IPS-18a (cell line): ENCODE measurements around the gene INAVA.

Experiments
- H3K27ac ChIP-seq: one replicate; pipeline ENCODE4 v1.5.1; 2013; ENCODE audit warnings: low read length
- H3K27me3 ChIP-seq: one replicate; pipeline ENCODE4 v1.6.1; 2013; ENCODE audit warnings: mild to moderate bottlenecking, low read length; ENCODE audit not compliant: control insufficient read depth, insufficient read depth
- H3K36me3 ChIP-seq: one replicate; pipeline ENCODE4 v1.6.1; 2013; ENCODE audit warnings: low read depth, low read length; ENCODE audit not compliant: control insufficient read depth
- H3K4me1 ChIP-seq: one replicate; pipeline ENCODE4 v1.6.1; 2013; ENCODE audit warnings: low read depth, low read length; ENCODE audit not compliant: control insufficient read depth
- H3K4me3 ChIP-seq: one replicate; pipeline ENCODE4 v1.5.1; 2013; ENCODE audit warnings: low read length
- H3K9ac ChIP-seq: one replicate; pipeline ENCODE4 v1.6.1; 2013; ENCODE audit warnings: mild to moderate bottlenecking, low read length, moderate library complexity
- H3K9me3 ChIP-seq: one replicate; pipeline ENCODE4 v1.6.1; 2013; ENCODE audit warnings: low read depth, low read length; ENCODE audit not compliant: control insufficient read depth

The INAVA gene

GRCh38 chr1:200877839-200878551, 16.7 kb upstream of the INAVA start:
- peaks cover 6% of the 10 kb centered on the region for H3K4me1 ChIP-seq
- H3K4me3 ChIP-seq: no peak overlapping the region
- H3K9ac ChIP-seq: no peak overlapping the region
- H3K36me3 ChIP-seq: no peaks in the 10 kb centered on the region
- H3K27me3 ChIP-seq: no peaks in the 10 kb centered on the region
- no peak overlapping the region for H3K27ac ChIP-seq
- H3K9me3 ChIP-seq: no peaks in the 10 kb centered on the region

GRCh38 chr1:200880212-200880611, 14.5 kb upstream of the INAVA start:
- Histone ChIP-seq H3K9me3 (no peaks in the 10 kb centered on the region), H3K4me1 (peaks cover 9% of the 10 kb centered on the region), H3K4me3 (no peak overlapping the region)

GRCh38 chr1:200883118-200883517, 11.6 kb upstream of the INAVA start:
- H3K9me3 ChIP-seq: no peaks in the 10 kb centered on the region
- no peaks in the 10 kb centered on the region for H3K27me3 ChIP-seq
- H3K4me1 ChIP-seq: peaks cover 13% of the 10 kb centered on the region
- H3K9ac ChIP-seq: no peak overlapping the region
- no peaks in the 10 kb centered on the region for H3K36me3 ChIP-seq
- H3K4me3 ChIP-seq: no peak overlapping the region
- no peak overlapping the region for H3K27ac ChIP-seq

More at GRCh38 chr1:200880212-200880611, 14.5 kb upstream of the INAVA start:
- no peak overlapping the region for H3K9ac ChIP-seq
- H3K27ac ChIP-seq: no peak overlapping the region
- H3K36me3 ChIP-seq: no peaks in the 10 kb centered on the region
- H3K27me3 ChIP-seq: no peaks in the 10 kb centered on the region

- Histone ChIP-seq H3K27ac (no peak overlapping the region), H3K4me3 (no peak overlapping the region), H3K9ac (no peak overlapping the region), H3K36me3 (no peaks in the 10 kb centered on the region), H3K4me1 (peaks cover 24% of the 10 kb centered on the region), H3K9me3 (no peaks in the 10 kb centered on the region), H3K27me3 (no peaks in the 10 kb centered on the region)
Measured at GRCh38 chr1:200885623-200886402, 8.9 kb upstream of the INAVA start.

- Histone ChIP-seq H3K4me3 (no peak overlapping the region), H3K9me3 (no peaks in the 10 kb centered on the region), H3K4me1 (peaks cover 24% of the 10 kb centered on the region), H3K27ac (no peak overlapping the region), H3K36me3 (no peaks in the 10 kb centered on the region), H3K9ac (no peak overlapping the region), H3K27me3 (no peaks in the 10 kb centered on the region)
Measured at GRCh38 chr1:200886594-200886993, 8.1 kb upstream of the INAVA start.

GRCh38 chr1:200887036-200887435, 7.7 kb upstream of the INAVA start:
- H3K9ac ChIP-seq: no peak overlapping the region

GRCh38 chr1:200887772-200888348, 6.8 kb upstream of the INAVA start:
- H3K27me3 ChIP-seq: no peaks in the 10 kb centered on the region
- H3K27ac ChIP-seq: no peak overlapping the region
- no peak overlapping the region for H3K4me3 ChIP-seq
- H3K9ac ChIP-seq: no peak overlapping the region
- H3K36me3 ChIP-seq: no peaks in the 10 kb centered on the region
- H3K9me3 ChIP-seq: no peaks in the 10 kb centered on the region
- H3K4me1 ChIP-seq: peaks cover 31% of the 10 kb centered on the region

More at GRCh38 chr1:200887036-200887435, 7.7 kb upstream of the INAVA start:
- Histone ChIP-seq H3K4me1 (peaks cover 24% of the 10 kb centered on the region), H3K9me3 (no peaks in the 10 kb centered on the region), H3K27ac (no peak overlapping the region), H3K36me3 (no peaks in the 10 kb centered on the region), H3K27me3 (no peaks in the 10 kb centered on the region), H3K4me3 (no peak overlapping the region)

GRCh38 chr1:200888349-200888838, 6.3 kb upstream of the INAVA start:
- H3K4me1 ChIP-seq: peaks cover 34% of the 10 kb centered on the region
- no peak overlapping the region for H3K4me3 ChIP-seq
- H3K9ac ChIP-seq: no peak overlapping the region

GRCh38 chr1:200889571-200889970, 5.1 kb upstream of the INAVA start:
- H3K4me1 ChIP-seq: peaks cover 41% of the 10 kb centered on the region
- no peak overlapping the region for H3K4me3 ChIP-seq
- no peaks in the 10 kb centered on the region for H3K27me3 ChIP-seq
- no peaks in the 10 kb centered on the region for H3K9me3 ChIP-seq
- H3K27ac ChIP-seq: no peak overlapping the region
- H3K36me3 ChIP-seq: no peaks in the 10 kb centered on the region
- H3K9ac ChIP-seq: no peak overlapping the region

More at GRCh38 chr1:200888349-200888838, 6.3 kb upstream of the INAVA start:
- Histone ChIP-seq H3K27ac (no peak overlapping the region), H3K27me3 (no peaks in the 10 kb centered on the region), H3K9me3 (no peaks in the 10 kb centered on the region), H3K36me3 (no peaks in the 10 kb centered on the region)

- H3K27me3 ChIP-seq: no peaks in the 10 kb centered on the region
- peaks cover 46% of the 10 kb centered on the region for H3K4me1 ChIP-seq
- no peak overlapping the region for H3K9ac ChIP-seq
- no peaks in the 10 kb centered on the region for H3K9me3 ChIP-seq
- H3K36me3 ChIP-seq: no peaks in the 10 kb centered on the region
- no peak overlapping the region for H3K27ac ChIP-seq
- no peak overlapping the region for H3K4me3 ChIP-seq
Measured at GRCh38 chr1:200890027-200890426, 4.7 kb upstream of the INAVA start.
